ENCODE results near the gene TTC14.
"Not testable (repeated sequence)": the region's sequence is repeated elsewhere in the genome, so short reads cannot be mapped to it uniquely, and the experiment has no call there.

The TTC14 gene

GRCh38 chr3:180601688-180602666 lies at the start of gene TTC14:
Gene TTC14 (plus strand): TSS chr3:180602163. CDS start chr3:180602262, 99 bp downstream.
- peak; percentile 94 for DNase-seq

GRCh38 chr3:180563406-180563805 lies 38.6 kb upstream of the TTC14 start:
- no peak for DNase-seq

GRCh38 chr3:180564676-180565075 lies 37.3 kb upstream of the TTC14 start:
- no peak for DNase-seq

GRCh38 chr3:180570238-180570637 lies 31.7 kb upstream of the TTC14 start:
- DNase-seq, result no peak

GRCh38 chr3:180571831-180572598 lies 29.9 kb upstream of the TTC14 start:
- no peak for DNase-seq

GRCh38 chr3:180575571-180575970 lies 26.4 kb upstream of the TTC14 start:
- no peak for DNase-seq

GRCh38 chr3:180580934-180581333 lies 21.0 kb upstream of the TTC14 start:
- DNase-seq, result no peak

- DNase-seq, result no peak
Measured at GRCh38 chr3:180590396-180590795, 11.6 kb upstream of the TTC14 start.

- DNase-seq, result not testable (repeated sequence)
Measured at GRCh38 chr3:180593631-180594030, 8.3 kb upstream of the TTC14 start.

- no peak for DNase-seq
Measured at GRCh38 chr3:180594631-180595558, 7.1 kb upstream of the TTC14 start.

- no peak for DNase-seq
Measured at GRCh38 chr3:180595559-180595935, 6.4 kb upstream of the TTC14 start.

GRCh38 chr3:180600473-180600872 lies 1.5 kb upstream of the TTC14 start:
- DNase-seq, result no peak

- DNase-seq, result no peak
Measured at GRCh38 chr3:180611006-180611405, 9.0 kb downstream of the TTC14 start.

GRCh38 chr3:180612364-180612763 lies 10.4 kb downstream of the TTC14 start:
- DNase-seq, result no peak

- DNase-seq, result no peak
Measured at GRCh38 chr3:180615954-180616353, 14.0 kb downstream of the TTC14 start.

GRCh38 chr3:180617049-180617448 lies 15.1 kb downstream of the TTC14 start:
- no peak for DNase-seq

GRCh38 chr3:180618563-180618962 lies 16.6 kb downstream of the TTC14 start:
- not testable (repeated sequence) for DNase-seq

- DNase-seq, result no peak
Measured at GRCh38 chr3:180619723-180620122, 17.8 kb downstream of the TTC14 start.

- DNase-seq, result no peak
Measured at GRCh38 chr3:180624714-180625113, 22.8 kb downstream of the TTC14 start.

- no peak for DNase-seq
Measured at GRCh38 chr3:180626844-180627243, 24.9 kb downstream of the TTC14 start.

- no peak for DNase-seq
Measured at GRCh38 chr3:180630371-180630770, 28.4 kb downstream of the TTC14 start.

GRCh38 chr3:180631317-180631716 lies 29.4 kb downstream of the TTC14 start:
- no peak for DNase-seq

GRCh38 chr3:180633722-180634121 lies 31.8 kb downstream of the TTC14 start:
- no peak for DNase-seq

All from activated CD8-positive, alpha-beta memory T cell treated with anti-CD3 and anti-CD28 coated beads, Interleukin-2, amount 50 U/mL, for 48 hours (primary cell).